CD8-positive, alpha-beta memory T cell (primary cell): ENCODE measurements around the gene ACD. TPM values are rescaled to one million over a fixed set of nuclear protein-coding genes. Genes with fewer than 3 reads are reported as not detected.

ENCODE experiments used
- CTCF ChIA-PET: fragments of 350-600 bp; sonication (Branson Sonifier 250); formaldehyde crosslinking; loops from one replicate; lab custom pipeline; 2021; ENCODE audit warnings: antibody characterized with exemption; lab: Charles Lee
- POLR2A ChIA-PET: fragments of 350-600 bp; sonication (Branson Sonifier 250); formaldehyde crosslinking; loops from one replicate; lab custom pipeline; 2021; ENCODE audit warnings: antibody characterized with exemption; lab: Charles Lee
- DNase-seq, 5 donors: peaks; one replicate each; pipeline versions ENCODE4 v3.0.0 to v3.0.0-alpha.2; 2020 to 2022; ENCODE audit warnings: mixed read lengths in 1 of 5
- H3K27ac ChIP-seq: one replicate; pipeline ENCODE4 v1.7.0; 2013; ENCODE audit warnings: low read depth, mild to moderate bottlenecking, low read length, moderate library complexity
- H3K27me3 ChIP-seq: 2 replicates; pipeline ENCODE4 v1.7.0; 2013; ENCODE audit warnings: low read length, mild to moderate bottlenecking; ENCODE audit not compliant: insufficient read depth, poor library complexity, severe bottlenecking
- H3K36me3 ChIP-seq: 2 replicates; pipeline ENCODE4 v1.7.0; 2013; ENCODE audit warnings: mild to moderate bottlenecking, low read length, moderate library complexity; ENCODE audit not compliant: insufficient read depth
- H3K4me1 ChIP-seq: 2 replicates; pipeline ENCODE4 v1.7.0; 2013; ENCODE audit warnings: mild to moderate bottlenecking, low read length, moderate library complexity; ENCODE audit not compliant: insufficient read depth
- H3K4me3 ChIP-seq: 2 replicates; pipeline ENCODE4 v1.7.0; 2013; ENCODE audit warnings: mild to moderate bottlenecking, low read length
- H3K9me3 ChIP-seq: 2 replicates; pipeline ENCODE4 v1.7.0; 2013; ENCODE audit warnings: mild to moderate bottlenecking, low read length
- H3K27ac Mint-ChIP-seq, 8 donors: one replicate each; pipeline ENCODE4 v1.8.0; 2020 to 2021; ENCODE audit warnings: mixed read lengths in 8 of 8, mild to moderate bottlenecking in 6 of 8, inconsistent platforms in 3 of 8, moderate library complexity in 3 of 8
- H3K27me3 Mint-ChIP-seq, 2 donors: one replicate each; pipeline ENCODE4 v1.8.0; 2020 to 2021; ENCODE audit warnings: mixed read lengths in 2 of 2, mild to moderate bottlenecking in 1 of 2, moderate library complexity in 1 of 2
- H3K36me3 Mint-ChIP-seq, 3 donors: one replicate each; pipeline ENCODE4 v1.8.0; 2020 to 2021; ENCODE audit warnings: mixed read lengths in 3 of 3, inconsistent platforms in 1 of 3, mild to moderate bottlenecking in 1 of 3
- H3K4me1 Mint-ChIP-seq, 3 donors: one replicate each; pipeline ENCODE4 v1.8.0; 2020 to 2021; ENCODE audit warnings: mixed read lengths in 3 of 3, inconsistent platforms in 1 of 3, mild to moderate bottlenecking in 1 of 3
- H3K4me3 Mint-ChIP-seq, 7 donors: one replicate each; pipeline ENCODE4 v1.8.0; 2020 to 2021; ENCODE audit warnings: mixed read lengths in 7 of 7, mild to moderate bottlenecking in 6 of 7, moderate library complexity in 4 of 7, inconsistent platforms in 2 of 7
- H3K9me3 Mint-ChIP-seq, 5 donors: one replicate each; pipeline ENCODE4 v1.8.0; 2020 to 2022; ENCODE audit warnings: mixed read lengths in 5 of 5, mild to moderate bottlenecking in 3 of 5, moderate library complexity in 2 of 5, inconsistent platforms in 1 of 5
- polyA plus RNA-seq: library from polyadenylated mRNA; unstranded; fragments of 300-500 nt; fragmentation: Illumina TruSeq; gene quantifications from one replicate; pipeline ENCODE4 v1.2.3, GENCODE V29; 2021
- total RNA-seq, 2 experiments: library from RNA; stranded (reverse); gene quantifications; one replicate each; pipeline ENCODE4 v1.2.3, GENCODE V29; 2021

Gene ACD
- total RNA-seq (10 to 100 TPM; 79.1 to 81.7 TPM), polyA plus RNA-seq (55.6 TPM)

DNA sequence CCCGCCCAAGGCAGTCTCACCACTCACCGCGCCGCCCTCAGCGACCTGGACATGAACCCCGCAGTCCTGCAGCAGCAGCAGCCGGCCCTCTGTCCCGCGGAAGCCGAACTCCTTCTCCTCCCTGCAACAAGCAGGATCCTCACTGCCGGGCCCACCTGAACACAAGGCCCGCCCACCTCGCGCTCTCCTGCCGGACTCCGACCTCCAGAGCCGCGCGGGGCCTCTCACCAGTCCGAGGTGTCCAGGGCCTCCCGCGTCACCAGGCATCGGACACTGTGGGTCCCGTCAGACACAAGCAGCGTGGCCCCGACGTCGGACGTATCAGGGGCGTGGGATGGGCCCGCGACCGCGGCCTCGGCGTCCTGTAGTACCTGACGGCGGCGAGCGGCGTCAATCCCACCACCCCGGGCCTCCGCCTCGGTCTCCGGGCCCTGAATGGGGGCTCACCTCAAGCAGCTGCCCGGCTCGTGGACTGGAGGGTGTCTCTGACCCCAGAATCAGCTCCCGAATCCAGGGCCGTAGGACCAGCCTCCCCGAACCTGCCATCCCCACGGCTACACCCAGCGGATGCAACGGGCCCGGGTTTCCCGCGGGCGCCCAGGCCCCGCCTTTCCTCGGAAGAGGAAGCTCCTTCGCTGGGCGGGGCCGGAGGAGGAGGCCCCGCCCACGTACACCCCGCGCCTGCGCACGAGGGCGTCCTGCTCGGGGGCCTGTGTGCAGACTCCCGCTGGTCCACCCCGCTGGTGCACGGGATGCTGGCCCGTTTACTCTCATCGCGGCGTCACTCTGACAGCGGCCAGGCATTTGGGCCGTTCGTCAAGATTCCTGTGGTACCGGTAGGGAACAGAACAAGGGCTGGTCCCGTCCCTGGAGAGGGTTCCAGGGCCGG, at the start of gene ACD:
TSS of gene ACD (minus strand) at position 586 of the 889 bp plus-strand sequence. CDS start at position 546, 40 bp downstream.
- Histone ChIP-seq H3K27me3 (no peaks in the 10 kb centered on the region), H3K4me3 (peak within 1 kb of the TSS; percentile 93), H3K27ac (peak within 1 kb of the TSS; percentile 98), H3K36me3 (no peaks in the 10 kb centered on the region), H3K4me1 (peaks cover 24% of the 10 kb centered on the region), H3K9me3 (no peaks in the 10 kb centered on the region)
- Mint-ChIP-seq H3K4me1 (peaks cover 14 to 36% (median 17%) of the 10 kb centered on the region in 3 donors), H3K9me3 (no peaks in the 10 kb centered on the region), H3K36me3 (peaks cover 0 to 45% (median 0%) of the 10 kb centered on the region in 3 donors), H3K4me3 (peak within 1 kb of the TSS; percentile 93 to 99 (median 94)), H3K27ac (peak within 1 kb of the TSS; percentile 94 to 99 (median 96)), H3K27me3 (peaks cover 0 to 3% of the 10 kb centered on the region in 2 donors)
- POLR2A ChIA-PET: interaction anchor here (0.6 to 2.6 kb wide), 8 partner anchors 13 to 179 kb away, joined by 3 to 24 read pairs (median 7); partner anchors contain the start of genes ATP6V0D1, CARMIL2, CTCF and RANBP10
- DNase-seq: peak; percentile 88 to 95 (median 93)
- CTCF ChIA-PET: interaction anchor here (0.6 to 4.4 kb wide), 9 partner anchors 9 to 179 kb away, joined by 3 to 34 read pairs (median 5); partner anchors contain the start of genes ATP6V0D1 and CARMIL2

DNA sequence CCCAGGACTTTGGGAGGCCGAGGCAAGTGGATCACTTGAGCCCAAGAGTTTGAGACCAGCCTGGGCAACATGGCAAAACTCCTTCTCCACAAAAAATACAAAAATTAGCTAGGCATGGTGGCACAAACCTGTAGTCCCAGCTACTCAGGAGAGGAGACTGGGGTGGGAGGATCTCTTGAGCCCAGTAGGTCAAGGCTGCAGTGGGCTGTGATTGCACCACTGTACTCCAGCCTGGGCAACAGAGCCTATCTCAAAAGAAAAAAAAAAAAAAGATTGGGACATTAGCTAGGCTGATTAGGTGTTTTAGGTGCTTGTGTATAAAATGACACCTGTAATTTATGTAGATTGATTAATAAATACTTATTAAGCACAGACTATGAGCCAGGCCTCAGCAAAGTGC, 49.0 kb upstream of the ACD start:
- no peaks in the 10 kb centered on the region for H3K9me3 ChIP-seq
- no peaks in the 10 kb centered on the region for H3K9me3 Mint-ChIP-seq
- H3K27ac ChIP-seq: no peak overlapping the region
- H3K27me3 ChIP-seq: no peaks in the 10 kb centered on the region
- CTCF ChIA-PET: no interaction called here
- no peak overlapping the region for H3K4me3 Mint-ChIP-seq
- H3K36me3 ChIP-seq: no peaks in the 10 kb centered on the region
- peaks cover 9 to 36% (median 36%) of the 10 kb centered on the region in 3 donors for H3K4me1 Mint-ChIP-seq
- H3K4me1 ChIP-seq: peaks cover 4% of the 10 kb centered on the region
- DNase-seq: no peak
- POLR2A ChIA-PET: no interaction called here
- H3K36me3 Mint-ChIP-seq: peaks cover 0 to 5% (median 5%) of the 10 kb centered on the region in 3 donors
- H3K4me3 ChIP-seq: no peak overlapping the region
- peak overlapping the region in 1 of 8 donors; percentile 6 for H3K27ac Mint-ChIP-seq
- H3K27me3 Mint-ChIP-seq: no peaks in the 10 kb centered on the region

DNA sequence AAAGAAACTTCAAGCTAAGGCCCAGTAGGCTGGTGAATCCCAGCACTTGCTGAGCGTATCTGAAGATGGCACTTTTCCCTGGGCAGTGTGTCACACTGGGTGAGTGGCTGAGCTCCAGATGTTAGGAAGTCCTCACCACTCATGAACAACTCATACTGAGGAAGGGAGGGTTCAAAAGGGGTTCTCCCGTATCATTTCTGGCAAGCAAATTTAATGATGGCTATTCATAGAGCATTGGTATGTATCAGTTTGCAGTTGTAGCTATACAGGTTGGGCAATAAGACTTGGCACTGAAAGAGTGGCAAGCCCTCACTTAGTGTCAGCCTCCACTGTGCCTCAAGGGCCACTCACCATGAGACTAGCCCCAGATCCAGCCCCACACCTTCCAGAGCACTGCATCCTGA, 48.3 kb upstream of the ACD start:
- Histone ChIP-seq H3K4me3 (no peak overlapping the region), H3K36me3 (no peaks in the 10 kb centered on the region), H3K27me3 (no peaks in the 10 kb centered on the region), H3K4me1 (peaks cover 11% of the 10 kb centered on the region), H3K9me3 (no peaks in the 10 kb centered on the region), H3K27ac (no peak overlapping the region)
- H3K9me3 Mint-ChIP-seq: no peaks in the 10 kb centered on the region
- ChIA-PET POLR2A (no interaction called here), CTCF (no interaction called here)
- no peaks in the 10 kb centered on the region for H3K27me3 Mint-ChIP-seq
- peaks cover 14 to 37% (median 37%) of the 10 kb centered on the region in 3 donors for H3K4me1 Mint-ChIP-seq
- peak overlapping the region in 1 of 7 donors; percentile 29 for H3K4me3 Mint-ChIP-seq
- no peak for DNase-seq
- H3K36me3 Mint-ChIP-seq: peaks cover 0 to 5% (median 3%) of the 10 kb centered on the region in 3 donors
- peak overlapping the region in 2 of 8 donors; percentile 11 to 18 for H3K27ac Mint-ChIP-seq

DNA sequence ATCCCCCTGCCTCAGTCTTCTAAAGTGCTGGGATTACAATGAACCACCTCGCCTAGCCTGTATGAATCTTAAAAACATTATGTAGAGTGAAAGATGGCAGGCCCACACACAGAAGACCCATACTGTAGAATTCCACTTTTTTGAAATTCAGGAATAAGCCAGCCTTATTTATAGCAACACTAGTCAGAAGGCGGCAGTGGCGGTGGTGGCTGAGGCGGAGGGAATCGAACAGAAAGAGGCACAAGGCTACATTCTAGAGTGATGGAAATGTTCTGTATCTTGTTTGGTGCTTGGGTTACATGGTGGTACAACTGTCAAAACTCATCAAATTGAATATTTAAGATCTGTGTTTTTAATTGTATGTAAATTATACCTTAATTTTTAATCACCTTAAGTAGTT, 47.7 kb upstream of the ACD start:
- no peak overlapping the region for H3K4me3 ChIP-seq
- no peaks in the 10 kb centered on the region for H3K9me3 ChIP-seq
- peak overlapping the region in 2 of 8 donors; percentile 61 to 94 for H3K27ac Mint-ChIP-seq
- no peaks in the 10 kb centered on the region for H3K9me3 Mint-ChIP-seq
- ChIA-PET POLR2A (no interaction called here), CTCF (no interaction called here)
- no peak overlapping the region for H3K27ac ChIP-seq
- no peaks in the 10 kb centered on the region for H3K36me3 ChIP-seq
- no peak for DNase-seq
- H3K4me1 ChIP-seq: peaks cover 16% of the 10 kb centered on the region
- peaks cover 0 to 5% (median 3%) of the 10 kb centered on the region in 3 donors for H3K36me3 Mint-ChIP-seq
- no peaks in the 10 kb centered on the region for H3K27me3 ChIP-seq
- no peaks in the 10 kb centered on the region for H3K27me3 Mint-ChIP-seq
- no peak overlapping the region for H3K4me3 Mint-ChIP-seq
- H3K4me1 Mint-ChIP-seq: peaks cover 18 to 43% (median 40%) of the 10 kb centered on the region in 3 donors

DNA sequence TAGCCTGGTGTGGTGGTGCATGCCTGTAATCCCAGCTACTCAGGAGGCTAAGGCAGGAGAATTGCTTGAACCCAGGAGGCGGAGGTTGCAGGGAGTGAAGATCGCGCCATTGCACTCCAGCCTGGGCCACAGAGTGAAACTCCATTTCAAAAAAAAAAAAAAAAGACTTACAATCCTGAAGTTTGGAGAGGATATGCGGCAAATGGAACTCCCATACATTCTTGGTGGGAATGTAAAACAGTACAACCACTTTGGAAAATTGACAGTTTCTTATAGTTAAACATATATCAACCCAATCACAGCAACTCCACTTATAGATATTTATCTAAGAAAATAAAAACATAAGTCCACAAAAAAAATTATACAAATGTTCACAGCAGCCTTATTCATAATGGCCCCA, 47.1 kb upstream of the ACD start:
- Histone ChIP-seq H3K9me3 (no peaks in the 10 kb centered on the region), H3K4me3 (no peak overlapping the region), H3K36me3 (no peaks in the 10 kb centered on the region), H3K27me3 (no peaks in the 10 kb centered on the region), H3K4me1 (peaks cover 16% of the 10 kb centered on the region), H3K27ac (no peak overlapping the region)
- DNase-seq: no peak
- CTCF ChIA-PET: no interaction called here
- peaks cover 0 to 5% (median 3%) of the 10 kb centered on the region in 3 donors for H3K36me3 Mint-ChIP-seq
- peaks cover 18 to 46% (median 40%) of the 10 kb centered on the region in 3 donors for H3K4me1 Mint-ChIP-seq
- H3K4me3 Mint-ChIP-seq: no peak overlapping the region
- no peak overlapping the region for H3K27ac Mint-ChIP-seq
- H3K9me3 Mint-ChIP-seq: no peaks in the 10 kb centered on the region
- POLR2A ChIA-PET: no interaction called here
- H3K27me3 Mint-ChIP-seq: no peaks in the 10 kb centered on the region

DNA sequence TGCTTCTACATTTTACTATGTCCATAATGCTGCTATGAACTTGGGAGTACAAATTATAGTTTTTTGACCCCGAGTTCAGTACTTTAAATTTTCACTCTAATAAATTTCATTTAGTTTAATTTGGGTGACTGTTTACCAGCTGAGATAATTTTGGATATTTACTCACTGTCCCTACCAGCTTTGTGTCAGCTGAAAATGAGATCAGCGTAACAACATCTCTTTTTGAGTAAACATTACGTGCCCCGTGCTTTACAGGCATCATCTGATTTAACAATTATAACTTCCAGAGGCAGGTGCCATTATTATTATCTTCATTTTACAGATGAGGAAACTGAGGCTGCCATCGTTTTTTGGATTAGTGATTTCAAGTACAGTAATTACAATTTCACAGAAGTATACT, 44.0 kb upstream of the ACD start:
- H3K9me3 Mint-ChIP-seq: no peaks in the 10 kb centered on the region
- H3K27ac Mint-ChIP-seq: peak overlapping the region in 5 of 8 donors; percentile 36 to 86 (median 82)
- H3K27ac ChIP-seq: no peak overlapping the region
- no peaks in the 10 kb centered on the region for H3K9me3 ChIP-seq
- H3K4me1 ChIP-seq: peaks cover 16% of the 10 kb centered on the region
- ChIA-PET POLR2A (interaction anchor here (0.5 kb wide), 1 partner anchor 762 kb away, joined by 3 read pairs; no protein-coding TSS in a partner anchor), CTCF (interaction anchor here (1.9 kb wide), 1 partner anchor 183 kb away, joined by 6 read pairs; no protein-coding TSS in a partner anchor)
- no peaks in the 10 kb centered on the region for H3K27me3 ChIP-seq
- no peak overlapping the region for H3K4me3 ChIP-seq
- H3K27me3 Mint-ChIP-seq: no peaks in the 10 kb centered on the region
- H3K36me3 Mint-ChIP-seq: no peaks in the 10 kb centered on the region
- H3K4me3 Mint-ChIP-seq: no peak overlapping the region
- H3K4me1 Mint-ChIP-seq: peaks cover 19 to 38% (median 26%) of the 10 kb centered on the region in 3 donors
- H3K36me3 ChIP-seq: no peaks in the 10 kb centered on the region
- DNase-seq: no peak

DNA sequence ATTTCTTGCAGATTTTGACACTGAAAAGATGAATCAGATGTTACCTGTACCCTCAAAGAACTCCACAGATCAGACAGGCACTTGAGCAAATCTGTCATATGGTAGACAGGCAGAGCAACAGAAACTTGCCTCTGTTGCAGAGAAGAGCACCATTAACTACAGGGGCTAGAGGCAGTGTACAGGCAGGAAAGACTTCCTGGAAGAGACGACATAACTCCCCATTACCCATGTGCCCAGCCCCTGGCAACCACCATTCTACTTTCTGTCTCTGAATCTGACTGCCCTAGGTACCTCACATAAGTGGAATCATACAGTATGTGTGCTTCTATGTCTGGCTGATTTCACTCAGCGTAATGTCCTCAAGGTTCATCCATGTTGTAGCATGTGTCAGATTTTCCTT, 43.6 kb upstream of the ACD start:
- ChIA-PET CTCF (no interaction called here), POLR2A (no interaction called here)
- Histone ChIP-seq H3K36me3 (no peaks in the 10 kb centered on the region), H3K4me3 (no peak overlapping the region), H3K27me3 (no peaks in the 10 kb centered on the region), H3K27ac (no peak overlapping the region), H3K9me3 (no peaks in the 10 kb centered on the region), H3K4me1 (peaks cover 16% of the 10 kb centered on the region)
- Mint-ChIP-seq H3K9me3 (peaks cover 0 to 2% (median 0%) of the 10 kb centered on the region in 5 donors), H3K4me3 (peak overlapping the region in 4 of 7 donors; percentile 6 to 56 (median 35)), H3K27ac (peak overlapping the region in 7 of 8 donors; percentile 36 to 94 (median 82)), H3K36me3 (peaks cover 0 to 1% (median 0%) of the 10 kb centered on the region in 3 donors), H3K4me1 (peaks cover 19 to 37% (median 26%) of the 10 kb centered on the region in 3 donors), H3K27me3 (no peaks in the 10 kb centered on the region)
- no peak for DNase-seq

DNA sequence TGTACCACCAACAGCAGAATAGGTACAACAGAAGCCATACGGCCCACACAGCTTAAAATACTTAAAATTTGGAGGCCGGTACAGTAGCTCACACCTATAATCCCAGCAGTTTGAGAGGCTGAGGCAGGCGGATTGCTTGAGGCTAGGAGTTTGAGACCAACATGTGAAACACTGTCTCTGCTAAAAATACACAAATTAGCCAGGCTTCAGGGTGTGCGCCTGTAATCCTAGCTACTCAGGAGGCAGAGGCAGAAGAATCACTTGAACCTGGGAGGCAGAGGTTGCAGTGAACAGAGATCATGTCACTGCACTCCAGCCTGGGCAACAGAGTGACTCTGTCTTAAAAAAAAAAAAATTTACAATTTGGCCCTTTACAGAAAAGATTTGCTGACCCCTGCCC, 42.1 kb upstream of the ACD start:
- no peaks in the 10 kb centered on the region for H3K27me3 ChIP-seq
- H3K36me3 ChIP-seq: no peaks in the 10 kb centered on the region
- no peaks in the 10 kb centered on the region for H3K27me3 Mint-ChIP-seq
- H3K9me3 Mint-ChIP-seq: peaks cover 0 to 2% (median 0%) of the 10 kb centered on the region in 5 donors
- H3K4me3 Mint-ChIP-seq: no peak overlapping the region
- H3K4me1 ChIP-seq: peaks cover 16% of the 10 kb centered on the region
- no peak overlapping the region for H3K27ac ChIP-seq
- peaks cover 0 to 6% (median 6%) of the 10 kb centered on the region in 3 donors for H3K36me3 Mint-ChIP-seq
- no peak for DNase-seq
- CTCF ChIA-PET: no interaction called here
- peaks cover 19 to 32% (median 26%) of the 10 kb centered on the region in 3 donors for H3K4me1 Mint-ChIP-seq
- H3K9me3 ChIP-seq: no peaks in the 10 kb centered on the region
- POLR2A ChIA-PET: no interaction called here
- H3K4me3 ChIP-seq: no peak overlapping the region
- H3K27ac Mint-ChIP-seq: peak overlapping the region in 3 of 8 donors; percentile 40 to 63 (median 56)
